B cell (primary cell): ENCODE results near the gene GATA1. TPM values are rescaled to one million over a fixed set of nuclear protein-coding genes. Genes with fewer than 3 reads are reported as not detected.

Experiments
- ATAC-seq: fragments of 200-7000 bp; cut with Tn5 transposase; one replicate; pipeline ENCODE4 v1.10.0; 2021; ENCODE audit warnings: low read depth, mild to moderate bottlenecking, moderate number of reproducible peaks, moderate library complexity
- CTCF ChIA-PET: fragments of 350-600 bp; sonication (Branson Sonifier 250); formaldehyde crosslinking; loops from one replicate; lab custom pipeline; 2021; ENCODE audit warnings: antibody characterized with exemption, inconsistent platforms; lab: Charles Lee
- POLR2A ChIA-PET: fragments of 350-600 bp; sonication (Branson Sonifier 250); formaldehyde crosslinking; loops from one replicate; lab custom pipeline; 2021; ENCODE audit warnings: antibody characterized with exemption; lab: Charles Lee
- DNase-seq: peaks from one replicate; pipeline ENCODE4 v3.0.0; 2013
- H2AFZ ChIP-seq: 2 replicates; pipeline ENCODE4 v1.6.1; 2012; ENCODE audit warnings: mild to moderate bottlenecking, low read depth, low read length; ENCODE audit not compliant: insufficient read depth, poor library complexity, severe bottlenecking
- H3K27ac ChIP-seq, 2 donors: 1 replicate in 1 of 2; 2 replicates in 1 of 2; pipeline ENCODE4 v1.5.1; 2012 to 2013; ENCODE audit warnings: low read length in 2 of 2, mild to moderate bottlenecking in 2 of 2, moderate library complexity in 1 of 2
- H3K27me3 ChIP-seq, 4 experiments: fragments of 200-600 bp in 1 of 4; sonication (generic) in 1 of 4; replicated peaks in 1 of 4; 1 replicate in 2 of 4; 2 replicates in 2 of 4; pipeline versions ENCODE4 v1.6.1 to v1.7.0; 2013 to 2016; ENCODE audit warnings: low read length in 3 of 4, mild to moderate bottlenecking in 2 of 4, mixed read lengths in 1 of 4, moderate library complexity in 1 of 4; ENCODE audit not compliant: insufficient read depth in 4 of 4, control insufficient read depth in 3 of 4; ENCODE audit errors: control extremely low read depth in 1 of 4
- H3K36me3 ChIP-seq, 2 experiments: replicated peaks in 1 of 2; 1 replicate in 1 of 2; 2 replicates in 1 of 2; pipeline versions ENCODE4 v1.6.1 to v1.7.1; 2013; ENCODE audit warnings: low read length in 1 of 2; ENCODE audit not compliant: insufficient read depth in 2 of 2, control insufficient read depth in 1 of 2; ENCODE audit errors: control extremely low read depth in 1 of 2, extremely low read depth in 1 of 2
- H3K4me1 ChIP-seq, 2 donors: fragments of 200-600 bp in 1 of 2; sonication (generic) in 1 of 2; 1 replicate in 1 of 2; 2 replicates in 1 of 2; pipeline versions ENCODE4 v1.5.1 to v1.6.1; 2013 to 2017; ENCODE audit warnings: low read length in 2 of 2; ENCODE audit not compliant: control insufficient read depth in 2 of 2, insufficient read depth in 2 of 2
- H3K4me2 ChIP-seq: replicated peaks from 2 replicates; pipeline ENCODE3; 2012; ENCODE audit warnings: mild to moderate bottlenecking, low read depth, low read length; ENCODE audit not compliant: poor library complexity, severe bottlenecking
- H3K4me3 ChIP-seq, 5 experiments: fragments of 200-600 bp in 1 of 5; sonication (generic) in 1 of 5; 1 replicate in 3 of 5; 2 replicates in 2 of 5; pipeline versions ENCODE4 v1.5.1 to v1.7.0; 2011 to 2016; ENCODE audit warnings: low read length in 4 of 5, mild to moderate bottlenecking in 4 of 5, low read depth in 2 of 5, control low read depth in 1 of 5, moderate library complexity in 1 of 5; ENCODE audit not compliant: insufficient read depth in 1 of 5; ENCODE audit errors: control extremely low read depth in 1 of 5, extremely low read depth in 1 of 5
- H3K79me2 ChIP-seq: fragments of 200-600 bp; sonication (generic); one replicate; pipeline ENCODE4 v1.6.0; 2016; ENCODE audit warnings: low read length; ENCODE audit not compliant: control insufficient read depth, insufficient read depth
- H3K9ac ChIP-seq: fragments of 200-600 bp; sonication (generic); 2 replicates; pipeline ENCODE4 v1.6.1; 2017; ENCODE audit warnings: mild to moderate bottlenecking, low read length, moderate library complexity
- H3K9me3 ChIP-seq, 3 donors: one replicate each; pipeline versions ENCODE4 v1.6.1 to v1.7.1; 2013; ENCODE audit warnings: low read length in 2 of 3; ENCODE audit not compliant: control insufficient read depth in 2 of 3, insufficient read depth in 1 of 3; ENCODE audit errors: control extremely low read depth in 1 of 3
- H4K20me1 ChIP-seq: 2 replicates; pipeline ENCODE4 v1.6.0; 2012; ENCODE audit warnings: mild to moderate bottlenecking, low read length; ENCODE audit not compliant: insufficient read depth, control insufficient read depth, poor library complexity, severe bottlenecking
- H3K27ac Mint-ChIP-seq: one replicate; pipeline ENCODE4 v1.8.0; 2021; ENCODE audit warnings: mixed read lengths
- H3K27me3 Mint-ChIP-seq: one replicate; pipeline ENCODE4 v1.8.0; 2021; ENCODE audit warnings: mixed read lengths
- H3K4me1 Mint-ChIP-seq: one replicate; pipeline ENCODE4 v1.8.0; 2021; ENCODE audit warnings: mixed read lengths
- H3K4me3 Mint-ChIP-seq: one replicate; pipeline ENCODE4 v1.8.0; 2021; ENCODE audit warnings: mixed read lengths
- H3K9me3 Mint-ChIP-seq: one replicate; pipeline ENCODE4 v1.8.0; 2022; ENCODE audit warnings: mixed read lengths; ENCODE audit not compliant: insufficient read depth
- CTCF ChIP-seq: fragments of 200-600 bp; IDR thresholded peaks from one replicate; pipeline ENCODE4 v1.8.0; 2022; ENCODE audit warnings: antibody characterized with exemption, mild to moderate bottlenecking
- EZH2 ChIP-seq: IDR thresholded peaks from 2 replicates; pipeline ENCODE4 v1.6.1; 2012; ENCODE audit warnings: borderline replicate concordance, low read depth, mild to moderate bottlenecking, moderate library complexity, low read length; ENCODE audit not compliant: insufficient read depth, poor library complexity, severe bottlenecking
- WGBS: methylation state at CpG from one replicate; pipeline ENCODE4 v1.1.5; 2013; ENCODE audit warnings: missing lambda C conversion rate; ENCODE audit not compliant: insufficient coverage; 5-methylcytosine and 5-hydroxymethylcytosine counted together
- intact Hi-C: fragments of 100-400 bp; cut with micrococcal nuclease; formaldehyde crosslinking; loops from one replicate; pipeline ENCODE4 v1.10.0; 2022
- polyA plus RNA-seq: library from polyadenylated mRNA; depleted of rRNA; stranded (reverse); fragments of >200 nt; gene quantifications from 2 replicates; pipeline ENCODE4 v1.2.3, GENCODE V29; 2012
- total RNA-seq, 2 donors: library from RNA; stranded (reverse); fragments of 120-200 nt in 1 of 2; gene quantifications; 1 replicate in 1 of 2; 2 replicates in 1 of 2; pipeline versions ENCODE4 v1.2.3 to v1.2.4, GENCODE V29; 2013 to 2022

Gene GATA1
- total and polyA plus RNA-seq, 2 donors (not counting 1 experiment from before 2014, with no cell fraction given) = not detected

- intact Hi-C loops = no loop called here
- ChIA-PET CTCF (no interaction called here), POLR2A (no interaction called here)
- TF ChIP-seq EZH2 (no peak), CTCF (no peak)
- DNase-seq (no peak), ATAC-seq (no peak)
- H3K4me1 ChIP-seq = peaks cover 0 to 8% of the 10 kb centered on the region in 2 donors
- no peak overlapping the region for H3K4me2 ChIP-seq
- no peaks in the 10 kb centered on the region for H3K27me3 ChIP-seq
- no peaks in the 10 kb centered on the region for H3K36me3 ChIP-seq
- 100% methylated on average over 4 of the region's 8 CpGs for WGBS
- Mint-ChIP-seq H3K4me3 (no peak overlapping the region), H3K4me1 (peaks cover 8% of the 10 kb centered on the region), H3K27me3 (no peaks in the 10 kb centered on the region), H3K9me3 (no peaks in the 10 kb centered on the region), H3K27ac (no peak overlapping the region)
- H3K9ac ChIP-seq = no peak overlapping the region
- H3K79me2 ChIP-seq = no peaks in the 10 kb centered on the region
- H3K27ac ChIP-seq = no peak overlapping the region
- no peaks in the 10 kb centered on the region for H4K20me1 ChIP-seq
- H3K4me3 ChIP-seq = no peak overlapping the region
- H2AFZ ChIP-seq = no peak overlapping the region
- H3K9me3 ChIP-seq = no peaks in the 10 kb centered on the region
Observed at GRCh38 chrX:48741834-48742233, 44.6 kb upstream of the GATA1 start.

GRCh38 chrX:48745222-48745621 is 41.2 kb upstream of the GATA1 start:
- no peaks in the 10 kb centered on the region for H3K9me3 ChIP-seq
- no peaks in the 10 kb centered on the region for H3K36me3 ChIP-seq
- H3K27me3 ChIP-seq = no peaks in the 10 kb centered on the region
- H3K27ac ChIP-seq = no peak overlapping the region
- no CpG with 5 or more reads among the region's 4 CpGs for WGBS
- POLR2A ChIA-PET = no interaction called here
- DNase-seq (no peak), ATAC-seq (no peak)
- CTCF ChIA-PET = no interaction called here
- no peak overlapping the region for H3K4me2 ChIP-seq
- TF ChIP-seq CTCF (no peak), EZH2 (no peak)
- no peak overlapping the region for H3K9ac ChIP-seq
- no peaks in the 10 kb centered on the region for H3K79me2 ChIP-seq
- Mint-ChIP-seq H3K27ac (no peak overlapping the region), H3K4me1 (no peaks in the 10 kb centered on the region), H3K4me3 (no peak overlapping the region), H3K27me3 (no peaks in the 10 kb centered on the region), H3K9me3 (no peaks in the 10 kb centered on the region)
- intact Hi-C loops = no loop called here
- H3K4me3 ChIP-seq = no peak overlapping the region
- H2AFZ ChIP-seq = no peak overlapping the region
- H4K20me1 ChIP-seq = no peaks in the 10 kb centered on the region
- no peaks in the 10 kb centered on the region for H3K4me1 ChIP-seq
